ENCODE results near the gene MEN1.

MEN1 gene

DNA sequence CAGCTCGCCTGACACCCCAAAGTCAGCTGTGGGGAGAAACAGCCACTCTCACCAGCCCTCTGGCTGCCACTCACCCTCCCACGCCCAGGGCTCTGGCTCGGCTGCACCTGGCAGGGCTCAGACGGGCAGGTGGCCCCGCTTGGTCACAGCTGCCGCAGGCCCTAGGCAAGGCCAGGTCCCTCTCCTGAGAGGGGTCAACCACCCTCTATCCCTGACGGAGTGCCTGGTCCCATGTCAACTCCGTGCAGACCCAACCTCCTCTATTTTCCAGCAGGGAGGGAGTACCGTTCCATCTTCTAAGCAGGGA lies 9.2 kb downstream of the MEN1 start:
- no peaks in the 10 kb centered on the region for H3K27me3 ChIP-seq (ENCODE audit: control insufficient read depth, insufficient read depth, low read length)
- no peak overlapping the region for H3K9ac ChIP-seq (ENCODE audit: low read length)
- H3K36me3 ChIP-seq (ENCODE audit: control insufficient read depth, insufficient read depth, low read length): peaks cover 11% of the 10 kb centered on the region
- no peaks in the 10 kb centered on the region for H3K9me3 ChIP-seq (ENCODE audit: control insufficient read depth, low read length)
- peaks cover 24% of the 10 kb centered on the region for H3K4me1 ChIP-seq (ENCODE audit: control insufficient read depth, insufficient read depth, low read length)
- H3K4me3 ChIP-seq (ENCODE audit: low read length): no peak overlapping the region

DNA sequence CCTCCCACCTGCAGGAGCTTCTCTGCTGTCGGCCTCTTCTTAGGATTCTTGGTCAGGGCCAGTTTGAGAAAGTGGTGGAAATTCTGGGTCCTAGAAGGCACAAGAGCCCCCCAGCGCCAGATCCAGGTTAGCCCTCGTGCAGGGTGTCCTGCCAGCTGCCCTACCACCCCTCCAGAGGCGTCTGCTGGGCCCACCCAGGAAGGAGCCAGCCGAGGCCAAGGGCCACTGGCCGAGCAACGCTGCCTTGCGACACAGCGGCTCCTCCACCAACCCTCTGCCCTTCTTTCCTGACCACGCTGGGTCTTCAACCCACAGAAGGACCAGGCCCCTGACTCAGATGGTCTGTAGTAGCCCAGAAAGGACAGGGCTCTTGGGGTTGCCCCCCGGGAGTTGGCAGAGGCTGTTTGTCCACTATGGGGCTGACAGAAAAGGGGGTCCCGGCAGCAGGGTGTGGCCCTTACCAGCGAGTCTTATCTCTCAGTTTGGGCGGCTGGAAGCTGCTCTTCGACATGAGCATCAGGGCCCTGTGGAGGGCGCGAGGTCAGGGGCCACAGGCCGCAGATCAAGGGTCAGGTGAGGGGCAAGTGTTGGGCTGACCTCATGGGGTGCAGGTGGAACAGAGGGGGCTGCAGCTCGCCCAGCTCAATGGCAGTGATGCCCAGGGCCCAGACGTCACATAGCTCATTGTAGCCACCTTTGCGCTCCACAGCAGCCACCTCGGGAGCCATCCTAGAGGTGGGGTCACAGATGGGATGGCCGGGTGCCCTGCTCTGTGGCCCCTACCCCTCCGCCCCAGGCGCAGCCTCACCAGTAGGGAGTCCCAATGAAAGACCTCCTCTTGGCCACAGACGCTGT lies 9.8 kb downstream of the MEN1 start:
- Histone ChIP-seq H3K36me3 (ENCODE audit: control insufficient read depth, insufficient read depth, low read length) (peaks cover 5% of the 10 kb centered on the region), H3K9ac (ENCODE audit: low read length) (no peak overlapping the region), H3K27me3 (ENCODE audit: control insufficient read depth, insufficient read depth, low read length) (no peaks in the 10 kb centered on the region), H3K4me3 (ENCODE audit: low read length) (no peak overlapping the region), H3K4me1 (ENCODE audit: control insufficient read depth, insufficient read depth, low read length) (peaks cover 24% of the 10 kb centered on the region), H3K9me3 (ENCODE audit: control insufficient read depth, low read length) (no peaks in the 10 kb centered on the region)

GRCh38 chr11:64799623-64800302 lies 10.6 kb downstream of the MEN1 start:
- H3K4me3 ChIP-seq (ENCODE audit: low read length): no peak overlapping the region
- no peaks in the 10 kb centered on the region for H3K36me3 ChIP-seq (ENCODE audit: control insufficient read depth, insufficient read depth, low read length)
- peaks cover 24% of the 10 kb centered on the region for H3K4me1 ChIP-seq (ENCODE audit: control insufficient read depth, insufficient read depth, low read length)
- no peaks in the 10 kb centered on the region for H3K9me3 ChIP-seq (ENCODE audit: control insufficient read depth, low read length)
- no peak overlapping the region for H3K9ac ChIP-seq (ENCODE audit: low read length)
- H3K27me3 ChIP-seq (ENCODE audit: control insufficient read depth, insufficient read depth, low read length): no peaks in the 10 kb centered on the region

GRCh38 chr11:64799256-64799622 lies 11.1 kb downstream of the MEN1 start:
- no peaks in the 10 kb centered on the region for H3K27me3 ChIP-seq (ENCODE audit: control insufficient read depth, insufficient read depth, low read length)
- no peaks in the 10 kb centered on the region for H3K9me3 ChIP-seq (ENCODE audit: control insufficient read depth, low read length)
- no peaks in the 10 kb centered on the region for H3K36me3 ChIP-seq (ENCODE audit: control insufficient read depth, insufficient read depth, low read length)
- H3K4me3 ChIP-seq (ENCODE audit: low read length): no peak overlapping the region
- no peak overlapping the region for H3K9ac ChIP-seq (ENCODE audit: low read length)
- H3K4me1 ChIP-seq (ENCODE audit: control insufficient read depth, insufficient read depth, low read length): peaks cover 23% of the 10 kb centered on the region

DNA sequence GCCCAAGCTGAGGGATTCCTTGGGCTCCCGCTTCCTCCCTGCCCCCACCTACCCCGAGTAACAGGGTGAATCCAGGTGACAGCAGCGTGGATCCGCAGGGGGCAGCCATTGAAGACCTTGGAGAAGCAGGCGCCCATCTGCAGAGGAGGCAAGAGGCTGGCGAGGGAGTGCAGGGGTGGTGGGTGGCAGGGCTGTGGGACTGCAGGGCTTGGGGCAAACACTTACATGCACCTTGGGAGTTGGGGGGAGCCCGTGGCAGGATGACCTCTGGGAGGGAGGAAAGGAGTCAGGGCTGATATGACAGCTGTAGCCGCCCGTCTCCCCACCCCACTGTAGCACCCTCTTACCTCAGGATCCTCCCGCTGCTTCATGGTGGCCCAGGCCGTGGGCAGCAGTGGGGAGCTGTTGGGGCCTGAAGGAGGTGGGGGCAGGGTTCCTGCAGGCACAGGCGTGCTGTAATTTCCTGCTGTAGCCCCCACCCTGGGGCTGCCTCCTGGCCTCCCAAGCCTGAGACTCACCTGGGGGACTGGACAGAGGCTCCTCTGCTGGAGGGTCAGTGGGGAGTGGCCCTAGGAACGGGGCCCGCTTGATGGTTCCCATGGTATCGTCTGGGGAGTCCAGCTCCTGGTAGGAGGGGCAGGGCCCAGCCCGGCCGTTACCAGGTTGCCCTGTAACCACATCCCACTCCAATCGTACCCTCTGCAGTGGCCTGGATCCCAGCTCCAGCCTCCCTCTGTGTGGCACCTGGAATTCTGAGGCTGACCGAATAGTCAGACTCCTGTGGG lies 13.4 kb downstream of the MEN1 start:
- no peaks in the 10 kb centered on the region for H3K27me3 ChIP-seq (ENCODE audit: control insufficient read depth, insufficient read depth, low read length)
- H3K4me1 ChIP-seq (ENCODE audit: control insufficient read depth, insufficient read depth, low read length): peaks cover 6% of the 10 kb centered on the region
- no peaks in the 10 kb centered on the region for H3K9me3 ChIP-seq (ENCODE audit: control insufficient read depth, low read length)
- no peaks in the 10 kb centered on the region for H3K36me3 ChIP-seq (ENCODE audit: control insufficient read depth, insufficient read depth, low read length)
- no peak overlapping the region for H3K4me3 ChIP-seq (ENCODE audit: low read length)
- H3K9ac ChIP-seq (ENCODE audit: low read length): no peak overlapping the region

DNA sequence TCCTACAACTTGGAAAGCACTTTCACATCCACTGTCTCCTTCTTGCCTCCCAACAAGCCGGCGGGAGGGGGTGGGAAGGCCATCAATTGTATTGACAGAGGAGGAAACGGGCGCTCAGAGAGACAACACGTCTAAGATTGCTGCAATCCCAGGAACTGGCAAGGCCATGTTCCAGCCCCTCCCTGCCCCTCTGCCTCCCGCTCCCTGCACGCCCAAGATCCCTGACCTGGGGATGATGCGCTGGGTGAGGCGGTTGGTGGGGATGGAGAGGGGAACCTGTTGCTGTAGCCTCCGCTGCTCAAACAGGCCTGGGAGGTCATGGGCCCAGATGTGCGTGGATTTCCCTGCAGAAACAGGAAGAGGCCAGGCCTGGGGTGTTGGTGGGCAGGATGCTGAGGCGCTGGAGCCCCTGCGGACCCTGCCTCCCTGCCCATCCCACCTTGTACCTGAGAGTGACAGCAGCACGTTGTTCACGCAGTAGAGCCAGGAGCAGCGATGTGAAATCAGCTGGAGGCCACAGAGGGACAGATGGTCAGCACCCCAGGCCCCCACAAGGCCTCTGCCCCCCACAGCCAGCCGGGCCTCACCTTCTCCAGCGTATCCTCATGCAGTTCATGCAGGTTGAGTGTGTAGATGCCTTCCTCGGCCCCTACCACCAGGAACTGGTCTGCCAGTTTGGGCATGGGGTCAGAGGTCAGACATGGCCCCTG lies 14.1 kb downstream of the MEN1 start:
- no peak overlapping the region for H3K4me3 ChIP-seq (ENCODE audit: low read length)
- H3K27me3 ChIP-seq (ENCODE audit: control insufficient read depth, insufficient read depth, low read length): no peaks in the 10 kb centered on the region
- no peaks in the 10 kb centered on the region for H3K4me1 ChIP-seq (ENCODE audit: control insufficient read depth, insufficient read depth, low read length)
- no peaks in the 10 kb centered on the region for H3K9me3 ChIP-seq (ENCODE audit: control insufficient read depth, low read length)
- H3K36me3 ChIP-seq (ENCODE audit: control insufficient read depth, insufficient read depth, low read length): no peaks in the 10 kb centered on the region
- no peak overlapping the region for H3K9ac ChIP-seq (ENCODE audit: low read length)

DNA sequence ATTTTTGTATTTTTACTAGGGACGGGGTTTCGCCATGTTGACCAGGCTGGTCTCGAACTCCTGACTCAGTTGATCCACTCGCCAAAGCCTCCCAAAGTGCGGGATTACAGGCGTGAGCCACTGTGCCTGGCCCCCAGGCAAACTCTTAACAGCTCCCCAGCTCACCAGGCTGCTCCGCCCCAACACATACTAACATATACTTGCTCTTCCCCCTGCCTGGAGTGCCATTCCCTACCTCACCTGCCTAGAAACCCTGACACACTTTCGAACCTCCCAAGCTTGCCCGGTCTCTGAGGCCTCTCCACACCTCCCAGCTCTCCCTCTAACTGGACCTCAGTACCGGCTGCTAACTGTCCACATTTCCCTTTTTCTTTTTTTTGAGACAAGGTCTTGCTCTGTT lies 15.8 kb downstream of the MEN1 start:
- Histone ChIP-seq H3K27me3 (ENCODE audit: control insufficient read depth, insufficient read depth, low read length) (no peaks in the 10 kb centered on the region), H3K9me3 (ENCODE audit: control insufficient read depth, low read length) (no peaks in the 10 kb centered on the region), H3K4me3 (ENCODE audit: low read length) (no peak overlapping the region), H3K9ac (ENCODE audit: low read length) (no peak overlapping the region), H3K36me3 (ENCODE audit: control insufficient read depth, insufficient read depth, low read length) (no peaks in the 10 kb centered on the region), H3K4me1 (ENCODE audit: control insufficient read depth, insufficient read depth, low read length) (no peaks in the 10 kb centered on the region)

DNA sequence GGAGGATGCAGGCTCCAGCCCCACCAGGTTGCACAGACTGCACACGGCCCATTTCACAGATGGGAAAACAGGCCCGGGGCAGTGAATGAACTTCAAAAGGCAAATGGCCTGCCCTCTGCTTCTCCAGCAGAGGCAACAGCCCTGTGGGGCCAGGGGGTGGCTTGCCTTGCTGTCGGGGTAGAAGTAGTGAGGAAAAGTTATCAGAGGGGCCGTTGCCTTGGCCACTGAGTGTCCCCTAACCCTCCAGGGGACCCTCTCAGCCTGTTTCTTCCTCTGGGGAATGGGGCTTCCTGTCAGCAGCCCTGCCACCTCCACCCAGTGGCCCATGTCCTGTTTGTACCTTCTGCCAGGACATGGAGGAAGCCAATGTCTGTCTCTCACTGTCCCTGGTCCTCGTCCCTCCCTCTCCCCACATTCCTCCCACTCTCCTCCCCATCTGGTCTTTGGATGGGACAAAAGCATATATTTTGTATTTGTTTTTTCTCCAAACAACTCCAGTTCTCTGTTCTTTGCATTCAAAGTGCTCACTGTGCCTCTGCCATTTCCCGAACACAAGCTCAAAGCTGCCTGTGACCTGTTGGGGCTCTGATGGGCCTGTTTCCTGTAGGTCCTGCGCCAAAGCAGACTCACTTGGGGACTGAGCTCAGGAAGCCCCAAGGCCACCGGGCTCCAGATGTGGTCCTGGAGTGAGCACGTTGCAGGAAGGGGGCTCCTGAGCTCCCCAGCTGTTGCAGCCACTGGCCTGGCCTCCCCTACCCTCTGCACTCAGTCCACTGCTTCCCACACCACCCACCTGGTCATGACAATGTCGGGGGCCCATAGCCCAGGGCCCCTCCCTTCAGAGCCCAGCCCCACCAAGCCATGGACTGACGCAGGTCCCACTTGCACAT lies 16.8 kb downstream of the MEN1 start:
- H3K9ac ChIP-seq (ENCODE audit: low read length): no peak overlapping the region
- H3K9me3 ChIP-seq (ENCODE audit: control insufficient read depth, low read length): no peaks in the 10 kb centered on the region
- no peak overlapping the region for H3K4me3 ChIP-seq (ENCODE audit: low read length)
- no peaks in the 10 kb centered on the region for H3K36me3 ChIP-seq (ENCODE audit: control insufficient read depth, insufficient read depth, low read length)
- no peaks in the 10 kb centered on the region for H3K27me3 ChIP-seq (ENCODE audit: control insufficient read depth, insufficient read depth, low read length)
- no peaks in the 10 kb centered on the region for H3K4me1 ChIP-seq (ENCODE audit: control insufficient read depth, insufficient read depth, low read length)

DNA sequence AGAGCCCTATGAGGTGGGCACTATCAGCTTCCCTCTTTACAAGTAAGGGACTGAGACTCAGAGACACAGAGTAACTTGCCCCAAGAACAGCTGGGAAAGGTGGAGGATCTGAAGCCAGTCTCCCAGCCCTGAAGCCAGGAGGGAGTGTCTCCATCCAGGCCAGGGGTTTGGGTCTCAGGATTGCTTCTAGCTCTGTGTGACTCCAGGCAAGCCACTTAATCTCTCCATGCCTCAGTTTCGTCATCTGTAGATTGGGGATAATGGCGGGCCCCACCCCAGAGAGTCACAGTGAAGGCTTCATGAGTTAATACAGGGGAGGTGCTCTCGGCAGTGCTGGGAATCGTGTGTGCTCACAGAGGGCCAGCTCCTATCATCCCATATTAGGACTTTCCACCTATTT lies 17.9 kb downstream of the MEN1 start:
- Histone ChIP-seq H3K4me1 (ENCODE audit: control insufficient read depth, insufficient read depth, low read length) (no peaks in the 10 kb centered on the region), H3K27me3 (ENCODE audit: control insufficient read depth, insufficient read depth, low read length) (no peaks in the 10 kb centered on the region), H3K9me3 (ENCODE audit: control insufficient read depth, low read length) (no peaks in the 10 kb centered on the region), H3K9ac (ENCODE audit: low read length) (no peak overlapping the region), H3K4me3 (ENCODE audit: low read length) (no peak overlapping the region), H3K36me3 (ENCODE audit: control insufficient read depth, insufficient read depth, low read length) (no peaks in the 10 kb centered on the region)

DNA sequence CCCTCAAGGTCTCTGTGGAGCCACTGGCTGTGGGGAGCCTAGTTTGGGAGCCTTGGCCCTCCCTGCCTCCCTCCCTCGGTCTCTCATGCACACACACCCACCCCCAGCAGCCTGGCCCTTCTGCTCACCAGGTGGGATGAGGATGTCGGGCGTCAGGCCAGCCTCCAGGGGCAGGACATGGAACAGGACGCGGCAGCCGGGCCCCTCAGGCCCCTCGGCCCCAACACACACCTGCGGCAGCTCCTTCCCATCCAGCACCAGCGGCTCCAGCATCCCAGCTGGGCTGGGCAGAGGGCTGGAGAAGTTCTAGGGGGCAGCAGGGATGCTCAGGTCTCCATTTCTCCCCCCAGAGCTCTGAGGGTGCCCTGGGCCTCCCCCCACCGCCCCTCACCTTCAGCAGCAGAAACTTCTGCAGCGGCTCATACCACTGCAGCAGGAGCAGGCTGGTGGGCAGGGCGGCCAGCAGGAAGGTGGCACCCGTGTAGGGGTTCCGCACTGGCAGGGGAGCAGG lies 18.5 kb downstream of the MEN1 start:
- H3K36me3 ChIP-seq (ENCODE audit: control insufficient read depth, insufficient read depth, low read length): no peaks in the 10 kb centered on the region
- H3K9ac ChIP-seq (ENCODE audit: low read length): no peak overlapping the region
- H3K4me3 ChIP-seq (ENCODE audit: low read length): no peak overlapping the region
- H3K27me3 ChIP-seq (ENCODE audit: control insufficient read depth, insufficient read depth, low read length): no peaks in the 10 kb centered on the region
- H3K4me1 ChIP-seq (ENCODE audit: control insufficient read depth, insufficient read depth, low read length): no peaks in the 10 kb centered on the region
- no peaks in the 10 kb centered on the region for H3K9me3 ChIP-seq (ENCODE audit: control insufficient read depth, low read length)

All from mucosa of stomach (tissue), 1 donor.